Omental fat pad (tissue), 4 donors: ENCODE measurements around the gene DUSP9. TPM values are rescaled to one million over a fixed set of nuclear protein-coding genes. Genes with fewer than 3 reads are reported as not detected.
"Not testable (repeated sequence)": the region's sequence is repeated elsewhere in the genome, so short reads cannot be mapped to it uniquely, and the experiment has no call there.

Source experiments
- ATAC-seq: fragments of 150-250 bp; one replicate; pipeline ENCODE4 v1.9.1; 2016; ENCODE audit warnings: mild to moderate bottlenecking, moderate library complexity; ENCODE audit not compliant: low FRiP score
- DNase-seq: peaks from one replicate; pipeline ENCODE4 v3.0.0-alpha.2; 2019; ENCODE audit warnings: low spot score
- total RNA-seq, 4 donors: library from RNA; depleted of rRNA; stranded (reverse); fragments of >200 nt; gene quantifications; one replicate each; pipeline ENCODE4 v1.1.0, GENCODE V29; 2016
- TF ChIP-seq, protein P1 (sequence below), 3 donors: fragments of 450-650 bp; IDR thresholded peaks; one replicate each; pipeline ENCODE4 v1.5.1; 2016 to 2017; ENCODE audit warnings: antibody characterized with exemption in 3 of 3, mild to moderate bottlenecking in 3 of 3, moderate library complexity in 2 of 3

Gene DUSP9
- total RNA-seq, 4 donors from 2014 or later = 0.48 to 2.3 TPM; not detected in 2

GRCh38 chrX:153681175-153681574 is 34.2 kb downstream of the DUSP9 start:
- no peak for DNase-seq

GRCh38 chrX:153683486-153683885 is 36.5 kb downstream of the DUSP9 start:
- DNase-seq, ATAC-seq: not testable (repeated sequence)

More at GRCh38 chrX:153681175-153681574, 34.2 kb downstream of the DUSP9 start:
- TF ChIP-seq, protein P1, sequence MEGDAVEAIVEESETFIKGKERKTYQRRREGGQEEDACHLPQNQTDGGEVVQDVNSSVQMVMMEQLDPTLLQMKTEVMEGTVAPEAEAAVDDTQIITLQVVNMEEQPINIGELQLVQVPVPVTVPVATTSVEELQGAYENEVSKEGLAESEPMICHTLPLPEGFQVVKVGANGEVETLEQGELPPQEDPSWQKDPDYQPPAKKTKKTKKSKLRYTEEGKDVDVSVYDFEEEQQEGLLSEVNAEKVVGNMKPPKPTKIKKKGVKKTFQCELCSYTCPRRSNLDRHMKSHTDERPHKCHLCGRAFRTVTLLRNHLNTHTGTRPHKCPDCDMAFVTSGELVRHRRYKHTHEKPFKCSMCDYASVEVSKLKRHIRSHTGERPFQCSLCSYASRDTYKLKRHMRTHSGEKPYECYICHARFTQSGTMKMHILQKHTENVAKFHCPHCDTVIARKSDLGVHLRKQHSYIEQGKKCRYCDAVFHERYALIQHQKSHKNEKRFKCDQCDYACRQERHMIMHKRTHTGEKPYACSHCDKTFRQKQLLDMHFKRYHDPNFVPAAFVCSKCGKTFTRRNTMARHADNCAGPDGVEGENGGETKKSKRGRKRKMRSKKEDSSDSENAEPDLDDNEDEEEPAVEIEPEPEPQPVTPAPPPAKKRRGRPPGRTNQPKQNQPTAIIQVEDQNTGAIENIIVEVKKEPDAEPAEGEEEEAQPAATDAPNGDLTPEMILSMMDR (IDR thresholded peaks at IDR 0.05) = no peak
- ATAC-seq = no peak

DNA sequence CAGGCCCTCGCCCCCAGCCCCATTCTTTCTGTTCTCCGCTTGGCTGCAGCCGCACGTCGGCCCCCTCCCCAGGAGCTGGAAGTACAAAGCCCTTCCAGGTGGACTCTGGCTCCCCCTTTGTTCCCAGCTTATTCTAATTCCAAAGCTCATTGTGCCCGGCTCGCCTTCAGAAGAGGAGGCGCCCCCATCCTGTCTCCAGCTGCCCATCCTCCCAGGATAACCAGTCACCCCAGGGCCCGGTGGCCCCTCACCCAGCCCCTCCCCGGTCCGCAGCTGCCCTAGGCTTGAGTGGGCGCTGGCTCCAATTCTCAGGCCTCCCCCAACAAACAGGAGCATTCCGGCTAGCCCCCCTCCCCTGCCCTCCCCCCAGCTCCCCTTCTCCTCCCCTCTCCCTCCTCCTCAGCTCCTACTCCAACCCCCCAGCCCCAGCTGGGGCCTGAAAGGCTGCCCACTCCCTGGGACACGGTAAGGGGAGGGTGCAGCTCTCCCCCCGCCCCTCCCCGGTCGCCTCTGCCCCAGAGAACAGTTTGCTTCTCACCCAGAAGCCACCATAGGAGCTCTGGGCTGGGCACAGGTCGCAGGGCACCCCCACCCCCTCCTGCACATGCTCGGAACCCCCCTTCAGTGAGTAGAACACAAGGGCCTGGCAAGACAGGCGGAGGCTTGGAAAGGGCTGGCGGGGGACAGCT is 37.6 kb downstream of the DUSP9 start:
- ATAC-seq (no peak), DNase-seq (no peak)
- TF ChIP-seq, protein P1 (IDR thresholded peaks at IDR 0.05) = no peak

- DNase-seq (no peak), ATAC-seq (no peak)
- TF ChIP-seq, protein P1 (IDR thresholded peaks at IDR 0.05) = no peak
Observed at GRCh38 chrX:153685156-153685536, 38.1 kb downstream of the DUSP9 start.

GRCh38 chrX:153685751-153686696 is 39.0 kb downstream of the DUSP9 start:
- TF ChIP-seq, protein P1 (IDR thresholded peaks at IDR 0.05) = no peak
- DNase-seq (no peak), ATAC-seq (no peak)

GRCh38 chrX:153686711-153687110 is 39.7 kb downstream of the DUSP9 start:
- ATAC-seq = no peak
- TF ChIP-seq, protein P1 (IDR thresholded peaks at IDR 0.05) = no peak
- DNase-seq = no peak
